Stimulated activated CD4-positive, alpha-beta T cell treated with anti-CD3 and anti-CD28 coated beads, TNF-alpha, amount 100 ng/mL, for 24 hours (primary cell): ENCODE results near the gene KRT15.

ENCODE experiments used
- DNase-seq, 3 experiments: peaks; one replicate each; pipeline ENCODE4 v3.0.0-alpha.2; 2020; ENCODE audit warnings: low read depth in 3 of 3

Gene KRT15

DNA sequence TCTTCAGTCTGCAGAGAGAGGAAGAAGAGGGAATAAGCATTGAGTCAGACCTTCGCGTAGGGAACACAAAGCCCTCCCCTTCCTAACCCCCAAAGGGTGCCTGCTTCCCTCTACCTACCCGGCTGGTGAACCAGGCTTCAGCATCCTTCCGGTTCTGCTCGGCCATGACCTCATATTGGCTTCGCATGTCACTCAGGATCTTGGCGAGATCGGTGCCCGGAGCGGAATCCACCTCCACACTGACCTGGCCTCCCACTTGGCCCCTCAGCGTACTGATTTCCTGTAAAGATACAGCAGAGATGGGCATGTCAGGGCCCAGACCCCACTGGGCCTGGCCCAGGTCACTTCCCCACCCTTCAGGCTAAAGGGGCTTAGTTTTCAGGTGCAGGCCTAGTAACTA lies 5.6 kb upstream of the KRT15 start:
- no peak for DNase-seq

GRCh38 chr17:41523787-41524186 lies 5.1 kb upstream of the KRT15 start:
- DNase-seq: no peak

- DNase-seq: no peak
Measured at GRCh38 chr17:41523225-41523593, 4.5 kb upstream of the KRT15 start.

GRCh38 chr17:41522301-41523224 lies 3.9 kb upstream of the KRT15 start:
- no peak for DNase-seq

GRCh38 chr17:41521574-41522261 lies 3.0 kb upstream of the KRT15 start:
- DNase-seq: no peak

- no peak for DNase-seq
Measured at GRCh38 chr17:41520821-41521521, 2.3 kb upstream of the KRT15 start.

DNA sequence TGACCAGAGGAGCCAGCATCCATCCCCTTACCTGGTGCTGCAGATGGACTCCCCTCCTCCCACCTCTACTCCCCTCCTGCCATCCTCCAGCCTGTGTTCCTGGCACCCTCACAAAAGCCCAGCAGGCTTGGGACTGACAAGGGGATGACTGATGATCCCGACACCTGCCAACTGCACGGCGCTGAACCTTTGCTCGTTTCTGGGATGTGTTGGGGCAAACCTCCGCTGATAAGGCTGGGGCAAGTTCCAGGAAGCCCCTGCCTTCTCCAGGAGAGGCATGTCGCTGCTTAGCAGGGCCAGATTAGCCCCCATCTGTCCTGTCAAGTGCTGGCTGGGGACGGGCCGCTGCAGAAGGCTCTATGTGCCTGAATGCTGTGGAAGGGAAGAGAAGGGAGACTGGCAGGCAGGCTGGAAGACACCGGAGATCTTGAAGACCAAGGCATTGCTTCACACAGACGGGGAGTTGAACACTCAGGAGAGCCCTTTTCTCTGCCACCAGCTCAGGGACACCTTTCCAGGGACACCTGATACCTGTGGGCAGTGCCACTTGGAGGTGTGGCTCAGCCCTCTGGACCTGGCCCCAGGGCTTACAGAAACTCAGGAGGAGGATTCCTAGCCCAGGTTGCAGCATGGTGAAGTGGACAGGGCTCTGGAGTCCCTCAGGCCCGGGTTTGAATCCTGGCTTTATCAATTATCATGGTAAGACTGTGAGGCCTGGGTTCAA lies 973 bp upstream of the KRT15 start:
- DNase-seq: no peak

DNA sequence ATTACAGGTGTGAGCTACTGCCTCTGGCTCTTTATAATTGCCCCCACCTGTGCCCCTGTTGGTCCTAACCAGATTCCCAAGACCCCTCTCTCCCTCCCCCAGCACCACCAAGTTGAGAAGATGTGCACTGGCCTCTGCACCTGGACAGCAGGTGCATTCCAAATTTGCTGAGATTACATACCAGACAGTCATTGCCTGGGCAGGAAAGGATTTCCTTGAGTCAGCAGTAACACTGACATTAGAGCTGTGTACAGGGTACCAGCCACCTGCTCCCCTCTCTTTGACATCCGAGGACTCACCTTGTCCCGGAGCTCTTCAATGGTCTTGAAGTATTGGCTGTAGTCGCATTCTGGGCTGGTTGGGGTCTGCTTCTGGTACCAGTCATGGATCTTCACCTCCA lies 659 bp downstream of the KRT15 start:
- DNase-seq: no peak

- DNase-seq: no peak
Measured at GRCh38 chr17:41516830-41517283, 1.8 kb downstream of the KRT15 start.

DNA sequence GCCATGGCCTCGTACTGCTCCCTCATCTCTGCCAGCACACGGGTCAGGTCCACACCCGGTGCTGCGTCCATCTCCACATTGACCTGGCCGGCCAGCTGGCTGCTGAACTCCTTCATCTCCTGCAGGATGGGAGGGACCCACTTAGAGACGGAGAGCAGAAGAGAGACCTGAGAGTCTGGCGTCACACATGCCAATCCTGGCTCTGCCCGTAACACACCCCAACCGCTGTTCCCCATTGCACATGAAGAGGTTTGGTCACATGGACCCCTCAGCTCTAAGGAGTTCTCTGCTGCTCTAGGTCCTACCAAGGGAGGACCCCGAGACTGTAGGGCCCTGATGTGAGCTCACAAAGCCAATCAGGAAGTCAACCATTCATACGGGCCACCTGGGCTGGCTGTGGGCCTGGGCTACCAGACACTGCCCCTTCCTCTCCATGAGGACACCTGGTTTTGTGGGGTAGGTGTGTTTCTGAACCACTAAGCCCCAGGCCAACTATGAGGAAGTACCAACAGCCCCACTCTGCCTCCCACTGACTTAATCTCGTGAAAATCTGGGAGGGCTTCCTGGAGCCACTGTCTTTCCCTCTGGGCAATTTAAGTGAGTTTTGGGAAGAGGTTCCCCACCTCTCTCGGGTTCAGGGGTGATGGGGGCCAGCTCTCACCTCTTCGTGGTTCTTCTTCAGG lies 2.4 kb downstream of the KRT15 start:
- no peak for DNase-seq

GRCh38 chr17:41513168-41513547 lies 5.5 kb downstream of the KRT15 start:
- DNase-seq: no peak

DNA sequence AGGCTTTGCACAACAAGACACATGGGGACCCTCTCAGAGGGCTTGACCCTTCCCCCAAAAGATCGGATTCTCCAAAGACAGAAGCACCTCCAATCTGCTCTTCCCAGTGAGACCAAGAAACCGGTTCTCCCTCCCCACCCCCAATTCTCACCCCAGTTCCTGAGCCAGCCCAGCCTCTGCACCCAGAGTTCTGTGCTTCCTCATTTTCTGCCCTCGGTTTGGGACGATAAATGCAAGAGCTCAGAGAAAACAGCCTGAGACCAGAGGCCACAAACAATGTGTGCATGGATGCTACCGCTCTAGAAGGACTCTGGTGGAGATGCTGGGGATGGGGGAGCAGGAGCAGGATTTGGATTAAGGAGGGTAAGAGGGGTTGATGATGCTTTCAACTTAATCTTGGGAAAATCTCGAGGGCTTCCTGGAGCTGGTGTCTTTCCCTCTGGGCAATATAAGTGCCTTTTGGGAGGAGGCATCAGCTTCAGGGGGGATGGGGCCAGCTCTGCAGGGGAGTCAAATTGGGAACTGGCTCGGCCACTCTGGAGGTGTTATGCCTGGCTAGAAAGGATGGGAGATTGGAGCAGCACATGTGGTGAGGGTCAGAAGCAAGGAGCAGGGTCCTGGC lies 6.0 kb downstream of the KRT15 start:
- DNase-seq: no peak

DNA sequence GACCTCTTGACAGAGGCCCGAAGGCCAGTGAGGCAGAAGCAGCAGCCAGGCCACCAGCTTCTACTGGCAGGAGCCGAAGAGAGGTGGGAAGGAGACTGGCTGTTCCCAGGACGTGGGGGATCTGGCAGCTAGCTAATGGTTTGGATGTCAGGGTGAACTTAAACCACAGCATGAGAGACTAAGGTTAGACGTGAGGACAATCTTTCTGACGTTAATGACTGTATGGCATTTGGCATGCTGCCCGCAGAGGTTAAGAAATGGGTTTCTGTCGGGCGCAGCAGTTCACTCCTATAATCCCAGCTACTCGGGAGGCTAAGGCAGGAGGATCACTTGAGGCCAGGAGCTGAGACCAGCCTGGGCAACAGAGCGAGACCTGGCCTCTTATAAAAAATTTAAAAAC lies 7.0 kb downstream of the KRT15 start:
- DNase-seq: no peak

GRCh38 chr17:41511116-41511515 lies 7.6 kb downstream of the KRT15 start:
- no peak for DNase-seq

DNA sequence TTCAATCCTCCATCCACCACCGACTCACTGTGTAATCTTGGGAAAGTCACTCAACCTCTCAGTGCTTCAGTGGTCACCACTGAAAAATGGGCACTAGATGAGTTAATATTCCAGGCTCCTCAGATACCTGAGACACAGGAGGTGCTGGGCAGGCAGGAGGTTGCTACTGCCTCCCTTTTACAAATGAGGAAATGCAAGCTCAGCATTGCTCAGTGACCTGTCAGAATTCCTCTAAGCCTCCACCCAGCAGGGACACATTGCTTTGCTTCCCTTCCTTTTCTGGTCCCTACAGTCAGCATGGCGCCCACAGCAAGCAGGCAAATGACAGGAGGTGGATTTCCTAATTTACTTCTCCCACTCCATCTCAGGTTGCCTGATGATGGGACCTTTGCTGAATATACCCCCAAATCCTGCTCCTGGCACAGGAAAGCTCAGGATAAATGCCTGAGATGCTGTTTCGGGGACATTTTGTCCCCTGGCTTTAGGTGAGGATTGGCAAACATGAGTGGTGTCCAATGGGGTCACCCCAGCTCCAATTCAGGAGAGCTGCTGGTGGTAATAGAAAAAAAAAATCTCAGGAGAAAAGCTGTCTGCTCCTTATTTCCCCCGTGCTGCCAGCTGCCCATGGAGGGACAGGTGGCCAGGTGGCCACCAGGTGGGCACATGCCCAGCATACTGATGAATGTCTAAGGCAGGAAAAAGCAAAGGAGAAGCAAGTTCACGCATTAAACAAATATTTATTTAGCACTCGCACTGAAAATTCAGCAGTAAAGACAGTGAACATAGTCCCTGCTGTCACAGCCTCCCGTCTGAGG lies 8.2 kb downstream of the KRT15 start:
- no peak for DNase-seq

DNA sequence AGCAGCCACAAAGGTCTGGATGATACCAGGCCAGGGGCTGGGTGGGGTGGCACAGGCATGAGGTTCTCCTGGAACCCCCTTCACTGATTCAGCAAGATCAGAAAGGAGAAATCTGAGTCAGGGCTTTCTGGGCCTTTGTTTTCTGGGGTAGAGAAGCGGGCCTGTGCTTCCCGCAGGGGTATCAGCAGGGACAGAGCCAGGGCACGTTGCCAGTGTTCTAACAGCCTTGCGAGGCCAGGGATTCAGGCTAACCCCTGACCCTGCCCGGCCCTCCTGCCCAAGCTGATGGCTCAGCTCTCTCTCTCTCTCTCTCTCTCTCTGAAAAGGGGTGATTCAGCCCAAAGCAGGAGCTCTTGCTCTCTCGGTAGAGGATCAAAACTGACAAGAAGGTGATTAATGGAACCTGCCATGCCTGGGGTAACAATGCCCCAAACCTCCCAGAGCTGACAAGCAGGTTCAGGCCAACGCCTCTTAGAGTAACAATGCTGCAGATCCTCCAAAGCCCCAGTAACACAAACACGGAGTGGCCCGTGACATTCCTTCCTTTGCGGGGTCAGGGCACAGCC lies 11.3 kb downstream of the KRT15 start:
- no peak for DNase-seq

DNA sequence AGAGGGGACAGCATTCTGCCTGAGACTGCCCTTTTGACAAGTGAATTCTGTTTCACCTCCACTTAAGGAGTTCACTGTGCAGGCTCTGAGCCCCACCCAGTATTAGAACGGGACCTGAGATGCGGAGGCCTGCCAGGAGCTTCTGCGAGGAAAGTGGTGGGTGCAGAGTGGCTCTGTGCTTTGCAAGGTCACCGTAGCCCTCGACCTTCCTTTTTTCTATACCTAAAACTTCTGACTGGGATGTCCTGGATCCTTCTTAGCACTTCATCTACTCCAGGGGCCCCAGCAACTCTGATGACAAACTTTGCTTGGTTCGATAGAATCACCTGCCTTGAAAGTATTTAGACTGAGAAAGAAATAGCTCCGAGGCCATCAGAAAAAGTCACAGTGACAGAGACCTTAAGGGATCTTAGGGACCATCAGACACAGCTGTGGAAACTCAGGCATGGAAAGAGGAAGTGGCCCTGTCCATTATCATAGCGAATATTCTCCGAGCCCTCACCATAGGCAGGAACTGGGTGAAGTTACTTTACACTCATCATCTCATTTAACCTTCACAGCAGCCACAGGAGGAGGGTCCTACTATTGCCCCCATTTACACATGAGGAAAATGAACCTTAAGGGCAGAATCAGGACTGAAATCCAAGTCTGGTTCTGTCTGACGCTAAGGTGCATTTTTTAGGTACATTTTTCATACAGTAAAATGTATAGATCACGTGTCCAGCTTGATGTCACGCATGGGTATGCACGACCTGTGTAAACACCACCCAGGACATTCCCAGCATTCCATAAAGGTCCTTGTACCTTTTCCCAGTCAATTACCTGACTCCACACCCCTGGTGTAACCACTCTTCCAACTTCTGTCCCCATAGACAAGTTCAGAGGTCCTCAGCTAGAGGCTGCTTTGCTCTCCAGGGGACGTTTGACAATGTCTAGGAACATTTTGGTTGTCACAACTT lies 12.6 kb downstream of the KRT15 start:
- no peak for DNase-seq

GRCh38 chr17:41505007-41505808 lies 13.5 kb downstream of the KRT15 start, which contains the start of gene KRT13:
TSS of gene KRT13 (minus strand) at chr17:41505612. CDS start at chr17:41505550, 62 bp downstream.
- DNase-seq: no peak
